ENCODE measurements around the gene B4GALT7.

GRCh38 chr5:177557041-177557647 lies 42.8 kb upstream of the B4GALT7 start:
- TF ChIP-seq CTCF (IDR thresholded peaks at IDR 0.05) (no peak), POLR2A (IDR thresholded peaks at IDR 0.05) (no peak)
